ENCODE results near the gene CD200R1. TPM values are rescaled to one million over a fixed set of nuclear protein-coding genes. Genes with fewer than 3 reads are reported as not detected.

Gene CD200R1
- polyA plus RNA-seq, 4 donors = 0.86 to 0.95 (median 0.91) TPM

DNA sequence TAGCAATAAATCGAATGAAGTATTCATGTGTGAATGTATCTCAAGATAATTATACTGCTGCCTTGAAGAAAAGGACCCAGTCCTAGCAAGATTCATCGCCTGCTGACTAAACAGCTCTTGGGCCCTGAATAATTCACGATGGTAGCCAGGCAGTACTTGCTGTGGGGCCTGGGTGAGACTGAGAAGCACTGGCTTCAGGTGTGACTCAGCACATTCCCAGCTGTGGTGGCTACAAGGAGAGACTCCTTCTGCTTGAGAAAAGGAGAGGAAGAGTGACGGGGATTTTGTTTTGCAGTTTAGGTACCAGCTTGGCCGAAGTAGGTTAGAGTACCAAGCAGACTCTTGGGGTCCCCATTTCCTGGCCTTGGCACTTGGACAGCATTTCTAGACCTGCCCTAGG is 80.6 kb downstream of the CD200R1 start:
- DNase-seq (ENCODE audit: low read depth in 4 of 4, low spot score in 2 of 4) = no peak

DNA sequence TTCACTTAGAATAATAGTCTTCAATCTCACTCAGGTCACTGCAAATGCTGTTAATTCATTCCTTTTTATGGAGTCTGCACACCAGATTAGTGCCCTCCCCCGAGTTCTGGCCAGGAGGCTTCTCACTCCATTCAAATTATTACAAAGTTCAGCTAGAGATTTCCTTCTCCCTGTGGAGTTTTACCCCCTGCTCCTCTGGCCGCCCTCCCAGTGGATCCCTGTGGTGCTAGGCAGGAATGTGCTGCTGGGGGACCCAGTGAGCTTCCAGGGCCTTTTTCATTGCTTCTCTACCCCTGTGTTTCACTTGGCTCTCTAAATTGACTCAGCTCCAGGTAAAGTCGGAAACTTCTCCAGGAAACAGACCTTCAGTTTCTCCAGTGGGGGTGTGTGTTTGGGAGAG is 85.5 kb downstream of the CD200R1 start:
- DNase-seq (ENCODE audit: low read depth in 4 of 4, low spot score in 2 of 4) = no peak

DNA sequence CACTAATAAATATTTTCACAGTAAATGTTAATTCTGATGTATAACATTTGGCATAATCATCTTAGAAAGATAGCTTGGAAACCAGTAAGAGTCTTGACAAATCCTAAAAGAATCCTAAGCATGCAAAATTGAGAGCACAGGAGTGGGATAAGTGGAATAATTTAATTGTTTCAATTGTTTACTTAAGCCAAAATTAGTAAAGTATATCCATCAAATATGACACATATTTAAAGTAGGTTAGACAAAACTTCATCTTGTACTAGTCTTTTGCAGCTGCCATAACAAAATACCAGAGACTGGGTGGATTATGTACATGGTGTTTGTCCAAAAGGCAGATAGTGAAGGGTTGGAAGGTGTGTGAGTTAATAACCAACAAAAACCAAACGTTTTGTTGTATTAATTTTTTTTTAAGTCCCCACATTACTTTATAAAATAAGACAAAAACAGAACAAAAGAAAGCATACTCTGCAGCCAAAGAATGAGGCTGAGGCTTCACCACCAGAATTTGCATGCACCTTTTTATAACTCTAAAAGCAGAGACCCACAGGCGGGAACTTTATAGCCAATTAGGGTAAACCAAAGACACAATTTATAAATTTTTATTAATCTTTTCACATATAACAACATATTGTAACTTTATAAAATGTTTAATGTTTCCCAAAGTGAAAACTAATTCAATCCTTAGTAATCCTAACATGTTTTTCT is 86.4 kb downstream of the CD200R1 start:
- no peak for DNase-seq (ENCODE audit: low read depth in 4 of 4, low spot score in 2 of 4)

DNA sequence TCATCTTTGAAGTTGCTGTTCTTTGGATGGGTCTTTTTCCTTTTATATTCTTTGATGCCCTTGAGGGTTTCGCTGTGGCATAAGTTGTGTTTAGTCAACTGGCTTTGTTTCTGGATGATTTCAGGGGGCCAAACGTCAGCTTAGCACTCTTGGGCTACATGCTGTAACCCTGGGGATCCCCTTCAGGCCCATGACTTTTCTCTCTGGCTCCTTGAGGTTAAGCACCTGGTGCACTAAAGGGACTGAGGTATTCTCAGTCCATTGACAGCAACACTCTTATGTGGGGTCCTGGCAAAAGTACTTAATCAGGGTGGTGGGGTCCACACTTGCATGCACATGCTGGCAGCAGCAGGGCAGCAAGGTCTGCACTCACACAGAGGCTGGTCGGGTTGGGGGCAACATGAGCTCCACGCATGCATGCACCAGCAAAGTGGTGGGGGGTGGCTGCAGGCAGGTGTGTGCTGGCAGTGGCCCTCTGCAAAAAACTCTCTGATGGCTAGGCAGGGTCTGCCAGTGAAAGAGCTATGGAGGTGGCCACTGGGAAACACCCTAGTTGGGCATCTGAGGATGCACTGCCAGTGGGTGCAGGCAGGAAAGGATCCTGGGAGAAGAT is 90.1 kb downstream of the CD200R1 start:
- DNase-seq (ENCODE audit: low read depth in 4 of 4, low spot score in 2 of 4) = no peak

DNA sequence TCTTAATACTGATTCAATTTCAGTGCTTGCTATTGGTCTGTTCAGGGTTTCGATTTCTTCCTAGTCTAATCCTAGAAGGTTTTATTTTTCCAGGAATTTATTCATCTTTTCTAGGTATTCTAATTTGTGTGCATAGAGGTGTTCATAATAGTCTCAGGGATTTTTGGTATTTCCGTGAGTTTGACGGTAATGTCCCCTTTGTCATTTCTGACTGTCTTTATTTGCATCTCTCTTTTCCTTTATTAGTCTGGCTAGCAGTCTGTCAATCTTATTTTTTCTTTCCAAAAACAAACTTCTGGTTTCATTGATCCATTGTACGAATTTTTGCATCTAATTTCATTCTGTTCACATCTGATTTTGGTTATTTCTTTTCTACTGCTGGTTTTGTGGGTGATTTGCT is 93.0 kb downstream of the CD200R1 start:
- no peak for DNase-seq (ENCODE audit: low read depth in 4 of 4, low spot score in 2 of 4)

DNA sequence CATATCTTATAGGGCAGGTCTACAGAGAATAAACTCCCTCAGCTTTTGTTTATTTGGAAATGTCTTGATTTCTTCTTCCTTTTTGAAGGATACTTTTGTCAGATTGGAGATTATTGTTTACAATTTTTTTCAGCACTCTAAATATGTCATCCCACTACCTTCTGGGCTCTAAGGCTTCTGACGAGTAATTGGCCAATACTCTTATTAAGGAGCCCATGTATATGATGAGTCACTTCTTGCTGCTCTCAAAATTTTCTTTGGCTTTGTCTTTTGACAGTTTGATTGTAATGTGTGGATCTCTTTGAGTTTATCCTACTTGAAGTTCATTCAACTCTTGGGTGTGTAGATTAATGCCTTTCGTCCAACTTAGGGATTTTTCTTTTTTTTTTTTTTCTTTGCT is 99.3 kb downstream of the CD200R1 start:
- DNase-seq (ENCODE audit: low read depth in 4 of 4, low spot score in 2 of 4) = no peak

DNA sequence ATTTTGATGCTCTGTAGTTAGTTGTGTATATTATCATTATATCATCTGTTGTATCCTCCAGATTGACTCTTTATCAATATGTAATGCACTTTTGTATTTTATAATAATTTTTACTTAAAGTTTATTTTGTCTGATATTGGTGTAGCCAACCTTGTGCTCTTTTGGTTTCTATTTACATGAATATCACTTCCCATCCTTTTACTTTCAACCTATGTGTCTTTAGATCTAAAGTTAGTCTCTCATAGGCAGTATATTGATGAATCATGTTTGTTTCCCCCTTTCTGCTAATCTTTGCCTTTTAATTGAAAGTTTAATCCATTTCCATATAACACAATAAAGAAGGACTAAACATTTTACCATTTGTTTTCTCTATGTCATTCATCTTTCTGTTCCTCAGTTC is 100.2 kb downstream of the CD200R1 start:
- no peak for DNase-seq (ENCODE audit: low read depth in 4 of 4, low spot score in 2 of 4)

DNA sequence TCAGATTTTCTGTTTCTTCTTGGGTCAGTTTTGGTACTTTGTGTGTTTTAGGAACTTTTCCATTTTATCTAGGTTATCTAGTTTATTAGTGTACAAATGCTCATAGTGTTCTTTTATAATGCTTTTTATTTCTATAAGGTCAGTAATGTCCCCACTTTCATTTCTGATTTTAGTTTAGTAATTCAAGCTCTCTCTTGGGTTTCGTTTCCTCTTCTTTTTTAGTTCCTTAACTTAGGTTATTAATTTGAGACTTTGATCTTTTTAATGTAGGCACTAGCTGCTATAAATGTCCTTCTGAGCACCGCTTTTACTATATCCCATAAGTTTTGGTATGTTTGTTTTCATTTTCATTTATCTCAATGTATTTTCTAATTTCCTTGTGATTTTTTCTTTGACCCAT is 101.3 kb downstream of the CD200R1 start:
- DNase-seq (ENCODE audit: low read depth in 4 of 4, low spot score in 2 of 4) = no peak

DNA sequence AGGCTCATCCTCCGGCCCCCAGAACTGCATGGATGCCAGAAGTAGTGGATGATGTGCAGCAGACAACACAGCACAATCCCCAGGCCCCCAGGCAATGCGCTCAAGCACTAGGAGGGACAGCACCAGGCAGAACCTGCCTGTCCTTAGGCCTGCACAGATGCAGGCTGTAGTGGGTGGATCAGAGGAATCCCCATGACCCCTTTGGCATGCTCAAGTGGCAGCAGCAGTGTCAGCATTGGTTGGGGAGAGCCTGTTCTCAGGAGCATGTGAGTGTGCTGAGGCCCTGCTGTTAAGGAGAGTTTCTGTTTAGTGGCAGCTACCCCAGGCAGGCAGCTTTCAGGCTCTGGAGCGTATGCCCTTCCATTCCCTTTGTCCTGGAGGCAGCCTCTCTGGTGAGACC is 103.2 kb downstream of the CD200R1 start:
- no peak for DNase-seq (ENCODE audit: low read depth in 4 of 4, low spot score in 2 of 4)

Other genes with a start within 250 kb of the CD200R1 start
- gene CD200R1L, start 128.2 kb downstream of the CD200R1 start, polyA plus RNA-seq (ENCODE audit: insufficient read length in 4 of 4) = not detected
- gene GTPBP8, start 15.9 kb upstream of the CD200R1 start, polyA plus RNA-seq (ENCODE audit: insufficient read length in 4 of 4) = 10 to 100 TPM; 22.0 to 25.0 (median 24.8) TPM
- gene BOC, start 236.5 kb upstream of the CD200R1 start, polyA plus RNA-seq (ENCODE audit: insufficient read length in 4 of 4) = 10 to 100 TPM; 22.9 to 38.1 (median 30.0) TPM